ENCODE measurements around the gene TSPAN11.

TSPAN11 gene

GRCh38 chr12:31029916-31030562 is 103.5 kb downstream of the TSPAN11 start:
- no peak for DNase-seq (ENCODE audit: extremely low read depth, low read depth)

GRCh38 chr12:31031951-31032335 is 105.4 kb downstream of the TSPAN11 start:
- DNase-seq (ENCODE audit: extremely low read depth, low read depth): no peak

More at GRCh38 chr12:31029916-31030562, 103.5 kb downstream of the TSPAN11 start:
- TF ChIP-seq CTCF (IDR thresholded peaks at IDR 0.05; ENCODE audit: low read depth, low read length): no peak

GRCh38 chr12:31033146-31033545 is 106.6 kb downstream of the TSPAN11 start:
- DNase-seq (ENCODE audit: extremely low read depth, low read depth): no peak
- no peak for TF ChIP-seq CTCF (IDR thresholded peaks at IDR 0.05; ENCODE audit: low read depth, low read length)

More at GRCh38 chr12:31031951-31032335, 105.4 kb downstream of the TSPAN11 start:
- TF ChIP-seq CTCF (IDR thresholded peaks at IDR 0.05; ENCODE audit: low read depth, low read length): no peak

GRCh38 chr12:31033681-31034080 is 107.1 kb downstream of the TSPAN11 start:
- DNase-seq (ENCODE audit: extremely low read depth, low read depth): no peak
- TF ChIP-seq CTCF (IDR thresholded peaks at IDR 0.05; ENCODE audit: low read depth, low read length): no peak

- TF ChIP-seq CTCF (IDR thresholded peaks at IDR 0.05; ENCODE audit: low read depth, low read length): no peak
- DNase-seq (ENCODE audit: extremely low read depth, low read depth): no peak
These were observed 107.8 kb downstream of the TSPAN11 start for GRCh38 chr12:31034372-31034771.

GRCh38 chr12:31035226-31035625 is 108.7 kb downstream of the TSPAN11 start:
- no peak for DNase-seq (ENCODE audit: extremely low read depth, low read depth)
- no peak for TF ChIP-seq CTCF (IDR thresholded peaks at IDR 0.05; ENCODE audit: low read depth, low read length)

- TF ChIP-seq CTCF (IDR thresholded peaks at IDR 0.05; ENCODE audit: low read depth, low read length): no peak
- no peak for DNase-seq (ENCODE audit: extremely low read depth, low read depth)
These were observed 109.6 kb downstream of the TSPAN11 start for GRCh38 chr12:31035967-31036665.

Data from AG09319 (cell line).